Mesendoderm (in vitro differentiated cells): ENCODE measurements around the gene ANTXR1.

Experiments
- DNase-seq: peaks from one replicate; pipeline ENCODE4 v3.0.0; 2013
- H2AK5ac ChIP-seq: 2 replicates; pipeline ENCODE4 v1.6.1; 2013; ENCODE audit warnings: low read length, inconsistent platforms
- H2BK120ac ChIP-seq: 2 replicates; pipeline ENCODE4 v1.6.1; 2013; ENCODE audit warnings: low read depth, mild to moderate bottlenecking, low read length, moderate library complexity, mixed read lengths
- H2BK15ac ChIP-seq: replicated peaks from 2 replicates; pipeline ENCODE4 v1.6.1; 2013; ENCODE audit warnings: low read depth, mild to moderate bottlenecking, moderate library complexity
- H2BK5ac ChIP-seq: 2 replicates; pipeline ENCODE4 v1.6.1; 2013; ENCODE audit warnings: low read length, inconsistent platforms
- H3K18ac ChIP-seq: 2 replicates; pipeline ENCODE4 v1.6.1; 2013; ENCODE audit warnings: mild to moderate bottlenecking, low read length, mixed read lengths
- H3K23ac ChIP-seq: one replicate; pipeline ENCODE4 v1.6.1; 2013; ENCODE audit warnings: low read length
- H3K27ac ChIP-seq: 2 replicates; pipeline ENCODE4 v1.5.1; 2013; ENCODE audit warnings: low read depth, mild to moderate bottlenecking, inconsistent platforms, low read length, moderate library complexity
- H3K27me3 ChIP-seq: 2 replicates; pipeline ENCODE4 v1.6.1; 2013; ENCODE audit warnings: low read length, control low read depth, mild to moderate bottlenecking, inconsistent platforms; ENCODE audit not compliant: insufficient read depth, poor library complexity
- H3K36me3 ChIP-seq: 2 replicates; pipeline ENCODE4 v1.6.1; 2013; ENCODE audit warnings: low read length, inconsistent platforms; ENCODE audit not compliant: control insufficient read depth, insufficient read depth
- H3K4ac ChIP-seq: one replicate; pipeline ENCODE4 v1.6.1; 2013; ENCODE audit warnings: low read depth, mild to moderate bottlenecking, low read length, moderate library complexity
- H3K4me1 ChIP-seq: 2 replicates; pipeline ENCODE4 v1.6.1; 2013; ENCODE audit warnings: low read depth, low read length, inconsistent platforms; ENCODE audit not compliant: control insufficient read depth
- H3K4me2 ChIP-seq: 2 replicates; pipeline ENCODE4 v1.6.1; 2013; ENCODE audit warnings: low read length
- H3K4me3 ChIP-seq: 2 replicates; pipeline ENCODE4 v1.5.1; 2013; ENCODE audit warnings: mild to moderate bottlenecking, low read length
- H3K56ac ChIP-seq: one replicate; pipeline ENCODE4 v1.6.1; 2013; ENCODE audit warnings: low read length
- H3K79me1 ChIP-seq: 2 replicates; pipeline ENCODE4 v1.6.1; 2013; ENCODE audit warnings: low read length, inconsistent platforms
- H3K79me2 ChIP-seq: 2 replicates; pipeline ENCODE4 v1.6.1; 2013; ENCODE audit warnings: mild to moderate bottlenecking, low read length; ENCODE audit not compliant: control insufficient read depth, insufficient read depth
- H3K9ac ChIP-seq: 2 replicates; pipeline ENCODE4 v1.6.1; 2013; ENCODE audit warnings: low read length, inconsistent platforms
- H4K5ac ChIP-seq: one replicate; pipeline ENCODE4 v1.6.1; 2013; ENCODE audit warnings: low read length
- H4K8ac ChIP-seq: one replicate; pipeline ENCODE4 v1.6.1; 2013; ENCODE audit warnings: low read depth, mild to moderate bottlenecking, control low read depth, low read length, moderate library complexity
- WGBS: extraction: QIAGEN DNeasy Blood & Tissue Kit; methylation state at CpG from one replicate; pipeline ENCODE4 v1.1.7; 2013; ENCODE audit warnings: low lambda C conversion rate, missing lambda C conversion rate; ENCODE audit not compliant: insufficient coverage; ENCODE audit errors: extremely low coverage; 5-methylcytosine and 5-hydroxymethylcytosine counted together

ANTXR1 gene

GRCh38 chr2:69125816-69126215, 112.8 kb downstream of the ANTXR1 start:
- H3K79me1 ChIP-seq = no peaks in the 10 kb centered on the region
- H3K18ac ChIP-seq = no peak overlapping the region
- no peak overlapping the region for H2AK5ac ChIP-seq
- H3K9ac ChIP-seq = no peak overlapping the region
- no peak overlapping the region for H2BK5ac ChIP-seq
- no peak overlapping the region for H2BK120ac ChIP-seq
- no peak overlapping the region for H4K5ac ChIP-seq
- H3K23ac ChIP-seq = no peak overlapping the region
- no peaks in the 10 kb centered on the region for H3K36me3 ChIP-seq
- H3K4me3 ChIP-seq = no peak overlapping the region
- no peak overlapping the region for H3K4me2 ChIP-seq
- no peak overlapping the region for H2BK15ac ChIP-seq
- no peaks in the 10 kb centered on the region for H3K79me2 ChIP-seq
- H3K4me1 ChIP-seq = no peaks in the 10 kb centered on the region
- no CpG with 5 or more reads among the region's 3 CpGs for WGBS
- H3K27me3 ChIP-seq = no peaks in the 10 kb centered on the region
- no peak for DNase-seq
- H3K4ac ChIP-seq = no peak overlapping the region
- no peak overlapping the region for H3K56ac ChIP-seq
- no peak overlapping the region for H3K27ac ChIP-seq
- H4K8ac ChIP-seq = no peak overlapping the region

- no peak overlapping the region for H2BK120ac ChIP-seq
Observed at GRCh38 chr2:69126341-69126740, 113.4 kb downstream of the ANTXR1 start.

DNA sequence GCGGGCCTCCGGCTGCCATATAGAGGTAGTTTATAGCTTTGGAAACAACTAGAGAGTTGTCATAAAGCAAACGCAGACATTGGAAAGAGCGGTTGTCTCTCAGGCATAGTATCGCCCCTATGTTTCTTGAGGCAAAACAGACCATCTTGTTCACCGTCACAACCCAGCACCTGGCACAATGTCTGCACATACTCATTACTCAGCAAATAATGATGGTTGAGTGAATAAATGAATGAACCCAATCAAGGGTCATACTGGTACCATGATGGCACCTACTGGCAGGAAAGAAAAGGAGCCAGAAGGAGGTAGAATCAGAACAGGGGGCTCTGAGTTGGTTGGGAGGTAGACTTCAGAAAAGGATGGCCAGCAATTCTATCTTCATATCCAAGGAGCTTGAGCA, 118.5 kb downstream of the ANTXR1 start:
- H3K9ac ChIP-seq = no peak overlapping the region
- no peaks in the 10 kb centered on the region for H3K79me2 ChIP-seq
- H4K8ac ChIP-seq = no peak overlapping the region
- H3K4ac ChIP-seq = no peak overlapping the region
- WGBS = no CpG with 5 or more reads among the region's 6 CpGs
- no peaks in the 10 kb centered on the region for H3K27me3 ChIP-seq
- H3K23ac ChIP-seq = no peak overlapping the region
- no peak for DNase-seq
- H3K79me1 ChIP-seq = no peaks in the 10 kb centered on the region
- no peak overlapping the region for H3K27ac ChIP-seq
- H3K18ac ChIP-seq = no peak overlapping the region
- no peak overlapping the region for H3K4me3 ChIP-seq
- no peak overlapping the region for H4K5ac ChIP-seq
- no peak overlapping the region for H2AK5ac ChIP-seq
- H2BK120ac ChIP-seq = no peak overlapping the region
- no peak overlapping the region for H3K4me2 ChIP-seq
- no peaks in the 10 kb centered on the region for H3K36me3 ChIP-seq
- no peak overlapping the region for H2BK5ac ChIP-seq
- no peaks in the 10 kb centered on the region for H3K4me1 ChIP-seq
- H2BK15ac ChIP-seq = no peak overlapping the region
- H3K56ac ChIP-seq = no peak overlapping the region

More at GRCh38 chr2:69126341-69126740, 113.4 kb downstream of the ANTXR1 start:
- Histone ChIP-seq H3K9ac (no peak overlapping the region), H4K5ac (no peak overlapping the region), H2BK15ac (no peak overlapping the region), H3K18ac (no peak overlapping the region), H3K56ac (no peak overlapping the region), H3K4ac (no peak overlapping the region), H3K79me1 (no peaks in the 10 kb centered on the region), H3K23ac (no peak overlapping the region), H3K36me3 (no peaks in the 10 kb centered on the region), H3K4me2 (no peak overlapping the region), H2AK5ac (no peak overlapping the region), H3K79me2 (no peaks in the 10 kb centered on the region), H3K27ac (no peak overlapping the region), H3K4me3 (no peak overlapping the region), H4K8ac (no peak overlapping the region), H2BK5ac (no peak overlapping the region), H3K4me1 (no peaks in the 10 kb centered on the region), H3K27me3 (no peaks in the 10 kb centered on the region)
- no peak for DNase-seq

DNA sequence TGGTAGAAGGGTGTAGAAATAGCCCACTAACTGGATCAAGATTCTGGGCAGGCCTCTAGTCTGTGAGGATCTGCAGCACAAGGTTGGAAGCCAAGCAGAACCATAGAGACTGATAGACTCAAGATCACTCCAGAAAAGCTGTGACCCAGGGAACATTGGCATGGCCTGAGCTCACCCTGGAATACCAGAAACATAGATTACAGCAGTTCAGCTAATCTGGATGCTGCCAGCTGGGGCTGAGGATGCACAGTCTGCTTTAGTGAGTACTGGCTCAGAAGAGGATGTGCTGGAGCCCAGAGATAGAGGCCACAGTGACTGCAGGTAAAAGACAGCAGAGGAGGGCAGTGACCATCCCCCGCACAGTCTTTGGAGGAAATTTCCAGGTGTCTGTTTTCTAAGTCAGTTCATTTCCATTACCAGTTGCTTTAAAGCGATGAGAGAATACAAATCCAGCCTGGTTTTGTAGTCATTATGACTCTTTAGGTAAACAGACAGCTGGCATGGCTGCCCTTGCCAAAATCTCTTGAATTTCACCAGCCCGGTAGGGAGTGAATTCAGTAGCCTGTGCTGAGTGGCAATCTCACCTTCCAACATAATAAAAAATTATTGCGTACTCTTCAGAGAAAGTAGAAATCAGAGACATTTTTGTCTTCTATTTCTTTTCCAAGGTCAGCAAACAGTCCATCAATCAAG, 119.2 kb downstream of the ANTXR1 start:
- H3K4ac ChIP-seq = no peak overlapping the region
- no peak overlapping the region for H3K23ac ChIP-seq
- DNase-seq = no peak
- no peak overlapping the region for H2AK5ac ChIP-seq
- WGBS = no CpG with 5 or more reads among the region's 4 CpGs
- no peaks in the 10 kb centered on the region for H3K36me3 ChIP-seq
- no peak overlapping the region for H4K5ac ChIP-seq
- no peak overlapping the region for H4K8ac ChIP-seq
- H3K79me1 ChIP-seq = no peaks in the 10 kb centered on the region
- no peak overlapping the region for H3K18ac ChIP-seq
- H3K56ac ChIP-seq = no peak overlapping the region
- no peak overlapping the region for H3K9ac ChIP-seq
- H3K4me1 ChIP-seq = no peaks in the 10 kb centered on the region
- H2BK15ac ChIP-seq = no peak overlapping the region
- no peak overlapping the region for H3K4me3 ChIP-seq
- no peak overlapping the region for H2BK120ac ChIP-seq
- H3K27me3 ChIP-seq = no peaks in the 10 kb centered on the region
- no peak overlapping the region for H2BK5ac ChIP-seq
- no peak overlapping the region for H3K27ac ChIP-seq
- H3K79me2 ChIP-seq = no peaks in the 10 kb centered on the region
- H3K4me2 ChIP-seq = no peak overlapping the region

DNA sequence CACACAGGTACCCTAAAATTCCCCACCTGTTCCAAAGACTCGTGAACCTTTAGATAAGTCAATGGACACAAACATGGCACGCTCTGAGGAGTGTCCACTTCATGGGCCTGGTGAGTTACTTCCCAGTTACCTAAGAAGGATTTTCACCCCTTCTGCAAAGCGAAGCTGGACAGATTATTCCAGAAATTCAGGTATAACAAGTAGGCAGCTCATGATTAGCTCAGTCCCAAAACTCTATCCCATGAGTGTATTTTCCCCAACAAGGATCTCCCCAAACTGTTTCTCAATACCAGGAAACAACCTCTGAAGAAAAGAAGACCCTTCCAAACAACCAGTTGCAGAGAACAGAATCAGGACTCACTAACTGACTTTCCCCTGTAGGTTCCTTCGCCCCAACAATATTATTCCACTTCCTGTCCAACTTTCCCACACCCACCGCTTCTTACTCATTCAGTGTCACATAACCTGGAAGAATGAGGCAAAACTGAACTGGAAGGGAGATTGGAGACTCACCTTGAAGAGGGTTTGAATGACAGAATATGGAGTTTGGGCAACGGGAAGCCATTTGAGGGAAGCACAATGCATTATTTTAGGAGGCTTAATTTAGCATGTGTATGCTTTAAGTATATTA, 120.1 kb downstream of the ANTXR1 start:
- no peak overlapping the region for H3K9ac ChIP-seq
- H3K4me1 ChIP-seq = peaks cover under 1% of the 10 kb centered on the region
- H3K79me1 ChIP-seq = no peaks in the 10 kb centered on the region
- no peak overlapping the region for H3K56ac ChIP-seq
- no peak overlapping the region for H2AK5ac ChIP-seq
- H3K23ac ChIP-seq = no peak overlapping the region
- H3K18ac ChIP-seq = no peak overlapping the region
- H3K36me3 ChIP-seq = no peaks in the 10 kb centered on the region
- no CpG with 5 or more reads among the region's 6 CpGs for WGBS
- no peak overlapping the region for H3K4ac ChIP-seq
- H3K27ac ChIP-seq = no peak overlapping the region
- no peak overlapping the region for H2BK15ac ChIP-seq
- no peak overlapping the region for H3K4me2 ChIP-seq
- no peak overlapping the region for H2BK120ac ChIP-seq
- H4K5ac ChIP-seq = no peak overlapping the region
- H3K27me3 ChIP-seq = no peaks in the 10 kb centered on the region
- no peak overlapping the region for H3K4me3 ChIP-seq
- DNase-seq = no peak
- no peak overlapping the region for H4K8ac ChIP-seq
- H3K79me2 ChIP-seq = no peaks in the 10 kb centered on the region
- no peak overlapping the region for H2BK5ac ChIP-seq

- no peak overlapping the region for H3K4me3 ChIP-seq
- H4K8ac ChIP-seq = no peak overlapping the region
- WGBS = no CpG with 5 or more reads among the region's 3 CpGs
- no peak overlapping the region for H2AK5ac ChIP-seq
- no peak overlapping the region for H3K23ac ChIP-seq
- no peak for DNase-seq
- H4K5ac ChIP-seq = no peak overlapping the region
- H3K4me1 ChIP-seq = peaks cover 2% of the 10 kb centered on the region
- H3K79me1 ChIP-seq = no peaks in the 10 kb centered on the region
- no peak overlapping the region for H3K4me2 ChIP-seq
- H3K27me3 ChIP-seq = no peaks in the 10 kb centered on the region
- H3K9ac ChIP-seq = no peak overlapping the region
- no peak overlapping the region for H3K56ac ChIP-seq
- no peak overlapping the region for H2BK15ac ChIP-seq
- H2BK120ac ChIP-seq = no peak overlapping the region
- H3K18ac ChIP-seq = no peak overlapping the region
- no peaks in the 10 kb centered on the region for H3K79me2 ChIP-seq
- H3K27ac ChIP-seq = no peak overlapping the region
- H2BK5ac ChIP-seq = no peak overlapping the region
- H3K36me3 ChIP-seq = no peaks in the 10 kb centered on the region
- no peak overlapping the region for H3K4ac ChIP-seq
Observed at GRCh38 chr2:69133898-69134297, 120.9 kb downstream of the ANTXR1 start.
